Right lobe of liver (tissue), 6 donors: ENCODE measurements around the gene BYSL. TPM values are rescaled to one million over a fixed set of nuclear protein-coding genes. Genes with fewer than 3 reads are reported as not detected.

ENCODE experiments used
- ATAC-seq, 4 donors: fragments of 200-7000 bp; cut with Tn5 transposase; one replicate each; pipeline ENCODE4 v1.9.1; 2020; ENCODE audit warnings: mild to moderate bottlenecking in 4 of 4, moderate library complexity in 4 of 4
- DNase-seq, 3 donors: peaks; one replicate each; pipeline ENCODE4 v3.0.0-alpha.2; 2020
- H3K27ac ChIP-seq, 3 donors: fragments of 200-600 bp; one replicate each; pipeline ENCODE4 v1.8.0; 2022
- H3K27me3 ChIP-seq, 2 donors: fragments of 200-600 bp; one replicate each; pipeline ENCODE4 v1.8.0; 2022
- H3K36me3 ChIP-seq, 4 donors: fragments of 200-600 bp; sonication (generic) in 1 of 4; one replicate each; pipeline versions ENCODE4 v1.5.1 to v1.8.0; 2017 to 2022; ENCODE audit warnings: control low read depth in 1 of 4
- H3K4me1 ChIP-seq, 4 donors: fragments of 200-600 bp; sonication (generic) in 1 of 4; one replicate each; pipeline versions ENCODE4 v1.5.1 to v1.8.0; 2017 to 2022; ENCODE audit warnings: control low read depth in 1 of 4
- H3K4me3 ChIP-seq, 3 donors: fragments of 200-600 bp; one replicate each; pipeline ENCODE4 v1.8.0; 2022
- H3K9me3 ChIP-seq, 4 donors: fragments of 200-600 bp; sonication (generic) in 1 of 4; one replicate each; pipeline versions ENCODE4 v1.5.1 to v1.8.0; 2017 to 2022; ENCODE audit warnings: control low read depth in 1 of 4
- CTCF ChIP-seq, 4 donors: fragments of 200-600 bp in 3 of 4; fragments of 450-650 bp in 1 of 4; IDR thresholded peaks; one replicate each; pipeline versions ENCODE4 v1.5.1 to v1.8.0; 2016 to 2022; ENCODE audit warnings: antibody characterized with exemption in 4 of 4, mild to moderate bottlenecking in 2 of 4
- POLR2A ChIP-seq: fragments of 450-650 bp; IDR thresholded peaks from one replicate; pipeline ENCODE4 v1.6.1; 2017; ENCODE audit warnings: antibody characterized with exemption, mild to moderate bottlenecking
- WGBS: methylation state at CpG from one replicate; pipeline ENCODE4 v1.1.6; 2018; ENCODE audit warnings: low coverage, low lambda C conversion rate; ENCODE audit not compliant: insufficient coverage; ENCODE audit errors: missing lambda C conversion rate; 5-methylcytosine and 5-hydroxymethylcytosine counted together
- intact Hi-C, 2 donors: fragments of 100-400 bp; cut with DNase I; formaldehyde crosslinking; loops; one replicate each; pipeline versions ENCODE4 v1.11.2 to v1.14.1; 2022
- total RNA-seq, 6 experiments: library from RNA; depleted of rRNA in 2 of 6; stranded (reverse); fragments of >200 nt in 2 of 6; fragmentation: NEBNext Ultra II Directional in 3 of 6; extraction: Animal tissue kit (Norgen Biotek cat#: 25700) in 3 of 6; gene quantifications; one replicate each; pipeline versions ENCODE4 v1.1.0 to v1.2.4, GENCODE V29; 2016 to 2023
- donor health status: DM: no; HTN: yes; CAD: no.
- donor health status: DM: no; HTN: no; CAD: no.
- donor health status: DM: no; HTN: no; CAD: no.
- donor health status: DM: no; HTN: yes; CAD: no.
- donor health status: DM: no; HTN: yes; CAD: no.

BYSL gene
- total RNA-seq, 6 experiments from 2014 or later = 3.7 to 10.8 (median 8.4) TPM

- H3K4me3 ChIP-seq = no peak overlapping the region
- no peak for TF ChIP-seq CTCF (IDR thresholded peaks at IDR 0.05)
- no peak for TF ChIP-seq POLR2A
- WGBS = 21% methylated on average over 4 of the region's 4 CpGs
- no peaks in the 10 kb centered on the region for H3K36me3 ChIP-seq
- no peaks in the 10 kb centered on the region for H3K4me1 ChIP-seq
- H3K27me3 ChIP-seq = no peaks in the 10 kb centered on the region
- intact Hi-C loops = no loop called here
- DNase-seq (peak in 2 of 3 donors; percentile 36 to 41), ATAC-seq (peak; percentile 65 to 79 (median 74))
- H3K27ac ChIP-seq = no peak overlapping the region
- H3K9me3 ChIP-seq = no peaks in the 10 kb centered on the region
These were observed 49.1 kb downstream of the BYSL start for GRCh38 chr6:41970436-41970846.

- 64% methylated on average over 2 of the region's 2 CpGs for WGBS
- ATAC-seq (no peak), DNase-seq (no peak)
- H3K9me3 ChIP-seq = no peaks in the 10 kb centered on the region
- intact Hi-C loops = no loop called here
- no peak for TF ChIP-seq CTCF (IDR thresholded peaks at IDR 0.05)
- no peak for TF ChIP-seq POLR2A
- no peak overlapping the region for H3K27ac ChIP-seq
- H3K36me3 ChIP-seq = no peaks in the 10 kb centered on the region
- no peaks in the 10 kb centered on the region for H3K4me1 ChIP-seq
- no peak overlapping the region for H3K4me3 ChIP-seq
- H3K27me3 ChIP-seq = no peaks in the 10 kb centered on the region
These were observed 51.5 kb downstream of the BYSL start for GRCh38 chr6:41972826-41973225.

GRCh38 chr6:41974281-41974825 lies 53.1 kb downstream of the BYSL start:
- no peaks in the 10 kb centered on the region for H3K27me3 ChIP-seq
- H3K36me3 ChIP-seq = no peaks in the 10 kb centered on the region
- 83% methylated on average over 3 of the region's 5 CpGs for WGBS
- DNase-seq = peak in 1 of 3 donors; percentile 17
- H3K4me3 ChIP-seq = no peak overlapping the region
- TF ChIP-seq CTCF (IDR thresholded peaks at IDR 0.05) (no peak), POLR2A (no peak)
- H3K9me3 ChIP-seq = no peaks in the 10 kb centered on the region
- no peaks in the 10 kb centered on the region for H3K4me1 ChIP-seq
- intact Hi-C loops = no loop called here
- ATAC-seq = no peak
- no peak overlapping the region for H3K27ac ChIP-seq

- ATAC-seq (peak in 1 of 4 donors; percentile 33), DNase-seq (peak in 1 of 3 donors; percentile 23)
- Histone ChIP-seq H3K36me3 (no peaks in the 10 kb centered on the region), H3K27ac (no peak overlapping the region), H3K27me3 (no peaks in the 10 kb centered on the region), H3K4me1 (no peaks in the 10 kb centered on the region), H3K9me3 (no peaks in the 10 kb centered on the region), H3K4me3 (no peak overlapping the region)
- WGBS = 77% methylated on average over 3 of the region's 4 CpGs
- intact Hi-C loops = no loop called here
- TF ChIP-seq POLR2A (no peak), CTCF (IDR thresholded peaks at IDR 0.05) (no peak)
These were observed 54.0 kb downstream of the BYSL start for GRCh38 chr6:41975276-41975675.
